IMR-90 (cell line): ENCODE measurements around the gene CHRNB1. TPM values are rescaled to one million over a fixed set of nuclear protein-coding genes. Genes with fewer than 3 reads are reported as not detected.

ENCODE experiments used
- ATAC-seq: fragments of 200-7000 bp; cut with Tn5 transposase; 2 replicates; pipeline ENCODE4 v1.9.1; 2020; ENCODE audit warnings: low read depth, mild to moderate bottlenecking, moderate library complexity
- BruUV-seq: library from RNA; stranded (reverse); fragments of 400-500 nt; replicated peaks from 2 replicates; lab custom pipeline; 2021; lab: Mats Ljungman, UMichigan
- CTCF ChIA-PET: fragments of 300-600 bp; formaldehyde crosslinking; extraction: SDS; loops from one replicate; lab custom pipeline; 2021; ENCODE audit warnings: antibody characterized with exemption; lab: Yijun Ruan, JAX
- POLR2A ChIA-PET: fragments of 300-600 bp; sonication (Branson Sonifier 250); formaldehyde crosslinking; loops from one replicate; lab custom pipeline; 2022; ENCODE audit warnings: antibody characterized with exemption; ENCODE audit not compliant: unreplicated experiment; lab: Charles Lee
- DNase-seq: peaks from one replicate; pipeline ENCODE4 v3.0.0; 2013
- H2AFZ ChIP-seq: replicated peaks from 2 replicates; pipeline ENCODE3; 2013; ENCODE audit warnings: low read length, mild to moderate bottlenecking; ENCODE audit not compliant: poor library complexity
- H2AK5ac ChIP-seq: 2 replicates; pipeline ENCODE4 v1.6.1; 2013; ENCODE audit warnings: low read depth, low read length, inconsistent platforms
- H2AK9ac ChIP-seq: replicated peaks from 2 replicates; pipeline ENCODE3; 2013; ENCODE audit warnings: mild to moderate bottlenecking, low read depth, low read length, moderate library complexity; ENCODE audit not compliant: poor library complexity
- H2BK120ac ChIP-seq: 2 replicates; pipeline ENCODE4 v1.6.1; 2013; ENCODE audit warnings: low read depth, low read length, inconsistent platforms
- H2BK15ac ChIP-seq: 3 replicates; pipeline ENCODE4 v1.6.1; 2013; ENCODE audit warnings: low read depth, low read length, inconsistent platforms
- H2BK20ac ChIP-seq: 2 replicates; pipeline ENCODE4 v1.6.1; 2013; ENCODE audit warnings: low read depth, mild to moderate bottlenecking, inconsistent platforms, low read length, moderate library complexity
- H2BK5ac ChIP-seq: 2 replicates; pipeline ENCODE4 v1.6.1; 2013; ENCODE audit warnings: mild to moderate bottlenecking, low read depth, low read length, inconsistent platforms; ENCODE audit not compliant: poor library complexity, severe bottlenecking
- H3K14ac ChIP-seq: replicated peaks from 2 replicates; pipeline ENCODE4 v1.6.1; 2013; ENCODE audit warnings: low read depth, low read length, inconsistent platforms
- H3K18ac ChIP-seq: 2 replicates; pipeline ENCODE4 v1.6.1; 2013; ENCODE audit warnings: low read depth, low read length, control low read depth
- H3K23ac ChIP-seq: 2 replicates; pipeline ENCODE4 v1.6.1; 2013; ENCODE audit warnings: low read depth, low read length, inconsistent platforms
- H3K27ac ChIP-seq: 2 replicates; pipeline ENCODE4 v1.5.1; 2013; ENCODE audit warnings: mild to moderate bottlenecking, control low read depth, low read length; ENCODE audit not compliant: insufficient read depth
- H3K27me3 ChIP-seq: 2 replicates; pipeline ENCODE4 v1.6.1; 2013; ENCODE audit warnings: low read length; ENCODE audit not compliant: control insufficient read depth, insufficient read depth
- H3K36me3 ChIP-seq: 2 replicates; pipeline ENCODE4 v1.6.1; 2013; ENCODE audit warnings: low read length, mixed read lengths; ENCODE audit not compliant: control insufficient read depth, insufficient read depth
- H3K4ac ChIP-seq: 2 replicates; pipeline ENCODE4 v1.6.1; 2013; ENCODE audit warnings: low read depth, low read length, inconsistent platforms
- H3K4me1 ChIP-seq: 2 replicates; pipeline ENCODE4 v1.6.1; 2013; ENCODE audit warnings: low read length, mixed read lengths; ENCODE audit not compliant: control insufficient read depth, insufficient read depth
- H3K4me2 ChIP-seq: 2 replicates; pipeline ENCODE4 v1.6.1; 2013; ENCODE audit warnings: low read depth, mild to moderate bottlenecking, control low read depth, low read length, moderate library complexity
- H3K4me3 ChIP-seq: 2 replicates; pipeline ENCODE4 v1.5.1; 2013; ENCODE audit warnings: low read depth, mild to moderate bottlenecking, control low read depth, low read length, moderate library complexity; ENCODE audit not compliant: insufficient read depth
- H3K56ac ChIP-seq: 2 replicates; pipeline ENCODE4 v1.6.1; 2013; ENCODE audit warnings: low read length, inconsistent platforms; ENCODE audit not compliant: insufficient read depth; ENCODE audit errors: extremely low read depth
- H3K79me1 ChIP-seq, 2 experiments: 2 replicates each; pipeline ENCODE4 v1.6.1; 2013; ENCODE audit warnings: low read length in 2 of 2, inconsistent platforms in 1 of 2, low read depth in 1 of 2
- H3K9ac ChIP-seq: 2 replicates; pipeline ENCODE4 v1.6.1; 2013; ENCODE audit warnings: low read depth, low read length, control low read depth
- H3K9me1 ChIP-seq: 2 replicates; pipeline ENCODE4 v1.6.1; 2013; ENCODE audit warnings: low read length, inconsistent platforms; ENCODE audit not compliant: insufficient read depth
- H3K9me3 ChIP-seq: 2 replicates; pipeline ENCODE4 v1.6.1; 2013; ENCODE audit warnings: low read length; ENCODE audit not compliant: control insufficient read depth, insufficient read depth
- H4K20me1 ChIP-seq: 2 replicates; pipeline ENCODE4 v1.6.1; 2013; ENCODE audit warnings: low read length, inconsistent platforms; ENCODE audit not compliant: insufficient read depth
- H4K5ac ChIP-seq: 2 replicates; pipeline ENCODE4 v1.6.1; 2013; ENCODE audit warnings: mild to moderate bottlenecking, low read depth, low read length, control low read depth
- H4K8ac ChIP-seq, 2 experiments: 2 replicates each; pipeline ENCODE4 v1.6.1; 2013; ENCODE audit warnings: low read depth in 2 of 2, low read length in 2 of 2, control low read depth in 1 of 2, inconsistent platforms in 1 of 2
- H4K91ac ChIP-seq: 2 replicates; pipeline ENCODE4 v1.6.1; 2013; ENCODE audit warnings: low read depth, low read length, inconsistent platforms; ENCODE audit not compliant: insufficient read depth
- MAZ ChIP-seq: IDR thresholded peaks from 2 replicates; pipeline ENCODE4 v1.6.1; 2012; ENCODE audit warnings: low read depth, mild to moderate bottlenecking, low read length, improper control_type of control experiment, moderate library complexity, borderline replicate concordance
- POLR2A ChIP-seq: IDR thresholded peaks from 2 replicates; pipeline ENCODE4 v1.6.1; 2012; ENCODE audit warnings: mild to moderate bottlenecking, low read depth, low read length
- RCOR1 ChIP-seq: IDR thresholded peaks from 2 replicates; pipeline ENCODE4 v1.6.1; 2012; ENCODE audit warnings: mild to moderate bottlenecking, low read length, improper control_type of control experiment; ENCODE audit not compliant: insufficient replicate concordance
- RFX5 ChIP-seq: IDR thresholded peaks from 2 replicates; pipeline ENCODE4 v1.8.0; 2012; ENCODE audit warnings: low read depth, mild to moderate bottlenecking, low read length, moderate library complexity
- WGBS, 2 experiments: methylation state at CpG; one replicate each; pipeline versions ENCODE4 v1.1.5 to v1.1.7; 2013; ENCODE audit warnings: missing lambda C conversion rate in 2 of 2; ENCODE audit not compliant: insufficient read length in 1 of 2; ENCODE audit errors: extremely low coverage in 2 of 2; 5-methylcytosine and 5-hydroxymethylcytosine counted together
- dilution Hi-C: fragments of 300-500 bp; cut with HindIII; formaldehyde crosslinking; loops from one replicate; pipeline ENCODE4 v1.14.3; 2018; ENCODE audit warnings: low sequenced_read_pairs; ENCODE audit not compliant: unreplicated experiment
- in situ Hi-C: fragments of 300-500 bp; cut with MboI; formaldehyde crosslinking; loops from 3 replicates; pipeline ENCODE4 v1.14.3; 2019; ENCODE audit warnings: low sequenced_read_pairs, inconsistent platforms, mixed read lengths
- intact Hi-C: fragments of 100-400 bp; cut with micrococcal nuclease; formaldehyde crosslinking; loops from 2 replicates; pipeline ENCODE4 v1.10.0; 2022
- polyA plus RNA-seq, 3 experiments: library from polyadenylated mRNA; depleted of rRNA; stranded (reverse); fragments of >200 nt; gene quantifications; 2 replicates each; pipeline ENCODE4 v1.2.3, GENCODE V29; 2012; ENCODE audit warnings: low replicate concordance in 1 of 3
- total RNA-seq: library from RNA; depleted of rRNA; stranded (reverse); fragments of >200 nt; gene quantifications from 2 replicates; pipeline ENCODE4 v1.2.3, GENCODE V29; 2012

CHRNB1 gene
- total and polyA plus RNA-seq, 2 of the 4 experiments (the other 2 are of a cell fraction), result 4.3 to 6.0 TPM

- in situ Hi-C loops, result no loop called here
- Histone ChIP-seq H3K27me3 (no peaks in the 10 kb centered on the region), H3K4me2 (peak overlapping the region; percentile 85), H3K18ac (peak overlapping the region; percentile 83), H3K4me1 (peaks cover 26% of the 10 kb centered on the region), H4K8ac (peak overlapping the region; percentile 55 to 73; a peak in 3 of 4 replicates), H4K5ac (peak overlapping the region; percentile 88), H3K56ac (peak overlapping the region; percentile 84), H2AFZ (peak overlapping the region; percentile 88), H2BK5ac (peak overlapping the region; percentile 86), H4K91ac (peak overlapping the region; percentile 94), H3K9me1 (peaks cover 25% of the 10 kb centered on the region), H2AK5ac (peak overlapping the region; percentile 85), H2AK9ac (peak overlapping the region; percentile 98), H3K23ac (peak overlapping the region; percentile 81), H2BK20ac (peak overlapping the region; percentile 48; the same call in 1 of the 2 replicates), H4K20me1 (peaks cover 53% of the 10 kb centered on the region), H2BK15ac (peak overlapping the region; percentile 31; the same call in 1 of the 3 replicates), H3K14ac (peak overlapping the region; percentile 74), H3K9me3 (no peaks in the 10 kb centered on the region), H3K4me3 (peak overlapping the region; percentile 76), H2BK120ac (peak overlapping the region; percentile 71), H3K27ac (peak overlapping the region; percentile 91), H3K9ac (peak overlapping the region; percentile 94), H3K79me1 (peaks cover 5 to 72% of the 10 kb centered on the region in 2 experiments; a peak in 3 of 4 replicates), H3K36me3 (peaks cover 5% of the 10 kb centered on the region; the same call in 1 of the 2 replicates), H3K4ac (peak overlapping the region; percentile 93)
- dilution Hi-C loops, result no loop called here
- TF ChIP-seq MAZ, result peak; percentile 62
- TF ChIP-seq RCOR1, result peak; percentile 9
- no peak for TF ChIP-seq RFX5
- peak; percentile 41; the same call in 1 of the 2 replicates for TF ChIP-seq POLR2A
- ChIA-PET CTCF (no interaction called here), POLR2A (interaction anchor here (0.6 to 1.0 kb wide), 5 partner anchors 18 to 1001 kb away, joined by 3 to 8 read pairs (median 4); partner anchors contain the start of gene CHRNB1)
- intact Hi-C loops, result loop anchor here (2.0 kb wide), 1 partner anchor 128 kb away; no protein-coding TSS in a partner anchor
- DNase-seq (peak; percentile 18), ATAC-seq (peak; percentile 22)
- BruUV-seq, result no TSS peak
- WGBS, 2 experiments, result 31% methylated on average over 18 of the region's 40 CpGs; no CpG with 5 or more reads in 1 of the 2 experiments
These were observed 33.7 kb downstream of the CHRNB1 start for GRCh38 chr17:7478276-7479212.
